COLO668 (cell line): Measurements from ENCODE around the gene GPR162.

Experiments
- DNase-seq: peaks from one replicate; lab custom pipeline; 2025; ENCODE audit not compliant: unreplicated experiment; lab: John Stamatoyannopoulos, UW

Gene GPR162

DNA sequence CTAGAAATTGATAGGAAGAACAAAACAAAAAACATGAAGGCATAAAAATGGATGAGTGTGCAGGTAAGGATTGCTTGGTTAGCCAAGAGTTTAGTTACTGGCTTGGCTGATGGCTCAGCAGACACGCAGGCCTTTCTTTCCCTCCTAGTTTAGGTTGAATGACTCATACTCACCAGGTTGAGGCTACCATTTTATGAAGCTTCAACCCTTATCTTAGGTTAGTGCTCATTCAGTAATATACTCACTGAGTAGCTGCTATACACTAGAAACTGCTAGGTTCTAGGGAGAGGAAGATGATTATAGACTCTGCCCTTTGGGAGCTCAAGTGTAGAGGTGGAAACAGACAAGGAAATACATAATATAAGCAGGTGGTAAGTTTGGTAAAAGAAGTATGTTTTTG, 12.6 kb downstream of the GPR162 start:
- DNase-seq = no peak

- DNase-seq = no peak
Observed at GRCh38 chr12:6834873-6835272, 13.3 kb downstream of the GPR162 start.

GRCh38 chr12:6836851-6837250, 15.2 kb downstream of the GPR162 start:
- DNase-seq = no peak

GRCh38 chr12:6837370-6838060, 15.9 kb downstream of the GPR162 start:
- no peak for DNase-seq

DNA sequence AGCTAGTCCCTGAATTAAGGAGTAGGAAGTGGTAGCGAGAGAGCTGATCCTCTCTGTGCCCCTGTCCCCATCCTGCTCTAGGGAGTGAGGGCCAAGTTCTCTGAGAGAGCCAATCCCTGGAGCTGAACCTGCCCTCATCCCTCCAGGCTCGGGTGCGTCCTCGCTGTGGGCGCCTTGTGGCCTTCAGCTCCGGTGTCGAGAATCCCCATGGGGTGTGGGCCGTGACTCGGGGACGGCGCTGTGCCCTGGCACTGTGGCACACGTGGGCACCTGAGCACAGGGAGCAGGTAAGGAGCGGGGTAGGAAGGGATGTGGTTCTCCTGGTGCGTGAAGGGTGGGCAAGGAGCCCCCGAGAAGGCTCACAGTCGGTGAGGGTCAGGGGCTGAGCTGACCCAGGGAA, 17.2 kb downstream of the GPR162 start:
- DNase-seq = no peak

DNA sequence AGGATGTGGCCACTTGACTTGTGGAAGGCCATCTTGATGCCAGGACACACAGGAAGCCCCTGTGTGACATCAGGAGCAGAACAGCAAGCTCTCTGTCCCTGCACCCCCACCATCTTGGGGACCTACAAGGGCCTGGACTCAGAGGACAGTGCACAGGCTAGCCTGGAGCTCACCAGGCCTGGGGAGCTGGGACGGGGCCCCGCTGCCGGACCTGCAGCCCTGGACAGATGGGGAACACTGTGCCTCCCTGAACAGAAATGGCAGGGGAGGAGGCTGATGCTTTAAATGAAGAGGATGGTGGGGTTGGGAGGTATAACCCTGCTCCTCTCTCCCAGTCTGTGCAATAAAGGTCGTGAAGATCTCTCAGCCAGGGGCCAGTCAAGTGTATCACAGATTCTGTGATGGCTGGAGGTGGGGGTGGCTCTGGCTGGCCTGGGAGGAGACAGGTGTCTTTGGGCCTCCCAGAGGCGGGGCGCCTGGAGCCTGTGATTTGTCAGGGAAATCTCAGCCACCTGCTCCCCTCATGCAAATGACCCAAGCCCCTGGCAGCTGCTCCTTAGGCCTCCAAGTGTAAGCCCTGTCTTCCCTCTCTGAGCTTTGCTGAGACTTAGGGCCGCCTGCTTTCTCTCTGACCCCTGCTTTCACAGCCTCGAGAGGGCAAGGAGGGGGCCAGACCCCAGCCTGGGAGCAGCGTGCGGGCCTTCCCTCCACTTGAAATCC, 18.0 kb downstream of the GPR162 start:
- peak; percentile 72 for DNase-seq

- DNase-seq = no peak
Observed at GRCh38 chr12:6840330-6840729, 18.7 kb downstream of the GPR162 start.

DNA sequence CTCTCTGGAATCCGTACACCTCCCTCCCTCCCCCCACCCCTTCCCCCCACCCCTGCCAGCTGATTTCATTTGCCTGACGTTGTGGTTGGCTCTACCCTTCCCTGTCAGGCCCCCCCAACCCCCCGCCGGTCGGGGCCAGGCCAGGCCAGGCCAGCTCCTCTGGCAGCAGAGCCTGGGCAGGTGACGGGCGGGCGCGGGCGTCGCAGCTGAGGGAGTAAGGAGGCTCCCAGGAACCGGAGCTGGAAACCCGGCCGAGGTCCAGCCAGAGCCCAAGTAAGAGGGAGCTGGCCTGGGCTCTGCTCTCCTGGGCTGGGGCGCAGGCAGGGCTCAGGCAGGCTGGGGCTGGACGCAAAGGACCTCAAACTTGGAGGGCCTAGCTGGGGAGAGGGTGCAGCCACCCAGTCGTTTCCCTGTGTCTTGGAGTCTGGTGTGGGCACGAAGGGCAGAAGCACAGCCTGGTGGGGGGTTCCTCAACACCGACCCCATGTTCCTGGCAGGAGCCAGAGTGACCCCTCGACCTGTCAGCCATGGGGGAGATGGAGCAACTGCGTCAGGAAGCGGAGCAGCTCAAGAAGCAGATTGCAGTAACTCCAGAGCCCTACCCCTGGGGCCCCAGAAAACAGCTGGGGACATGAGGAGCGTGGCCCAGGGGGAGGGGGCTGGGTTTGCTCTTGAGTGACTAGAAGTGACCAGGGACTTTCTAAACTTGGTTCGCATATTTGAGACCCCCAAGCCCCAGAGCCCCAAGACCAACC, 19.3 kb downstream of the GPR162 start, which contains the start of gene GNB3:
GNB3 (plus strand) TSS at position 165 of the 755 bp plus-strand sequence; CDS start at position 528, 363 bp downstream.
- DNase-seq = no peak

DNA sequence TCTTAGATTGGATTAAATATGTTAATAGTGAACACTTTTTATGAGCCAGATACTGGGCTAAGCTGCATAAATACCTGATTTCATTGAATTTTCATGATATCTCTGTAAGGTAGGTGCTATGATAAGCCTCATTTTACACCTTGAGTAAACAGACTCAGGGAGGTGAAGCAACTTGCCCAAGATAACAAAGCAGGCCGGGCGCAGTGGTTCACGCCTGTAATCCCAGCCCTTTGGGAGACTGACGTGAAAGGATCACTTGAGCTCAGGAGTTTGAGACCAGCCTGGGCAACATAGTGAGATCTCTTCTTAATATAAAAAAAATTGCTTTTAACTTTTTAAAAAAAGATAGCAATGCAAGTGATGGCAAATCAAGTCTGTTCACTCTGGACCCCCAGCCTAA, 20.5 kb downstream of the GPR162 start:
- no peak for DNase-seq

- peak; percentile 26 for DNase-seq
Observed at GRCh38 chr12:6843118-6843902, 21.7 kb downstream of the GPR162 start.

DNA sequence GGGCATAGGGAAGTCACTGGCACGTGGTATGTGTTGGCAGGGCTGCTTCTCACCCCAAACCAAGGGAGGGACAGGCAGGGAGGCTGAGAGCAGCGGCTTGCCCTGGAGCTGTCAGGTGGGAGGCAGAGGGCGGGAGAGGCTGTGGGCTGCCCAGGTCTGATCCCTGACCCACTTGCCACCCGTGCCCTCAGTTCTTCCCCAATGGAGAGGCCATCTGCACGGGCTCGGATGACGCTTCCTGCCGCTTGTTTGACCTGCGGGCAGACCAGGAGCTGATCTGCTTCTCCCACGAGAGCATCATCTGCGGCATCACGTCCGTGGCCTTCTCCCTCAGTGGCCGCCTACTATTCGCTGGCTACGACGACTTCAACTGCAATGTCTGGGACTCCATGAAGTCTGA, 23.8 kb downstream of the GPR162 start:
- no peak for DNase-seq

DNA sequence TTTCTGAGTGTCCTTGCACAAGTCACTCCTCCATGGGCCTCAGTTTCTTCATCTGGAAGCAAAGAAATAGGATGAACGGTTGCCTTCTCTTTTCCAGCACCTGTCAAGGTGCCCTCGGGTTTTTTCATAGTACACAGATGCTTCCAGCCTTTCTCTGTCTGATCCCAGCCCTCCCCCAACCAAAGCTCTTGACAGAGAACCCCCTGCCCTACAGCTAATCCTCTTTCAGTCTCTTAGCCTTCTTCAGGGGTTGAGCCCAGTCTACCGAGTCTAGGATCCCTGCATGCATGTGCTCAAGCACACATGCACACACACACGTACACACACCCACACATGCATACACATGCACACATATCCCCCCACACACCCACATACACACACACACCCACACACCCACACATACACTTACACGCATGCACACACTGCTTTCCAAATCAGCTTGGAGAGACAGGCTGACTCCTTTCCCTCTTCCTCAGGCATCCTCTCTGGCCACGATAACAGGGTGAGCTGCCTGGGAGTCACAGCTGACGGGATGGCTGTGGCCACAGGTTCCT, 24.8 kb downstream of the GPR162 start:
- no peak for DNase-seq

DNA sequence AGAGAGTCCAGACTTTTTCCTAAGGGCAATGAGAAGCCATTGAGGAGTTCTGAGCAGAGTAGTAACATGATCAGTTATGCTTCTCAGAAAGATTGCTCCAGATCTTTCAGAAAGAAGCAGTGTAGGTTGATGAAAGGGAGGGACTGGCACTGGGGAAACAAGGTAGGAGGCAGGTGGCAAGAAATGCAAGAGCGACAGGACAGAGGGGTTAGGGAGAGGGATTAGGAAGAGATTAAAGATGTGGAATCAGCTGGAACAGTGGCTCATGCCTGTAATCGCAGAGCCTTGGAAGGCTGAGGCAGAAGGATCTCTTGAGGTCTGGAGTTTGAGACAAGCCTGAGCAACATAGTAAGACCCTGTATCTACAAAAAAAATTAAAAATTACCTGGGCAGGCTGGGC, 26.1 kb downstream of the GPR162 start:
- no peak for DNase-seq

GRCh38 chr12:6849427-6849826, 27.8 kb downstream of the GPR162 start:
- DNase-seq = no peak

DNA sequence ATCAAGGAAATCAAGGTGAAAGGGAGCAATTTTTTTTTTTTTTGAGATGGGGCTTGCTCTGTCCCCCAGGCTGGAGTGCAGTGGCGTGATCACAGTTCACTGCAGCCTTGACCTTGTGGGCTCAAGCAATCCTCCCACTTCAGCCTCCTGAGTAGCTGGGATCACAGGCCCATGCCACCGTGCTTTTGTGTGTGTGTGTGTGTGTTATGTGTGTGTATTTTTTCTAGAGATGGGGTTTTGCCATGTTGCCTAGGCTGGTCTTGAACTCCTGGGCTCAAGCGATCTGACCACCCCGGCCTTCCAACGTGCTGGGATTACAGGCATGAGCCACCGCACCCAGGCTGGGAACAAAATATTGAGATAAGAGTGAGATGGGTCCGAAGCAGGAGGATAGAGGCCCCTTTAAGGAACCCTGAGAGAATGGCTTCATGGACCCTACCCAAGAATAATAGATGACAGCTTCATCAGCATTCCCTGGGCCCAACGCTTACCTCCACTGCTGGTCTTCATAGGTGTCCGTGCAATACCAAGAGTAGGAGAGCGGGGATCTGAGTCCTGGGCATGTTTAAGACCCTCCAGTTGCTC, 28.4 kb downstream of the GPR162 start:
- no peak for DNase-seq

- no peak for DNase-seq
Observed at GRCh38 chr12:6850796-6851152, 29.2 kb downstream of the GPR162 start.

- DNase-seq = peak; percentile 91
Observed at GRCh38 chr12:6851153-6851920, 29.7 kb downstream of the GPR162 start, which contains the start of gene CDCA3. TSS of gene CDCA3 (minus strand) at chr12:6851286. CDS start at chr12:6850952, 334 bp downstream.

DNA sequence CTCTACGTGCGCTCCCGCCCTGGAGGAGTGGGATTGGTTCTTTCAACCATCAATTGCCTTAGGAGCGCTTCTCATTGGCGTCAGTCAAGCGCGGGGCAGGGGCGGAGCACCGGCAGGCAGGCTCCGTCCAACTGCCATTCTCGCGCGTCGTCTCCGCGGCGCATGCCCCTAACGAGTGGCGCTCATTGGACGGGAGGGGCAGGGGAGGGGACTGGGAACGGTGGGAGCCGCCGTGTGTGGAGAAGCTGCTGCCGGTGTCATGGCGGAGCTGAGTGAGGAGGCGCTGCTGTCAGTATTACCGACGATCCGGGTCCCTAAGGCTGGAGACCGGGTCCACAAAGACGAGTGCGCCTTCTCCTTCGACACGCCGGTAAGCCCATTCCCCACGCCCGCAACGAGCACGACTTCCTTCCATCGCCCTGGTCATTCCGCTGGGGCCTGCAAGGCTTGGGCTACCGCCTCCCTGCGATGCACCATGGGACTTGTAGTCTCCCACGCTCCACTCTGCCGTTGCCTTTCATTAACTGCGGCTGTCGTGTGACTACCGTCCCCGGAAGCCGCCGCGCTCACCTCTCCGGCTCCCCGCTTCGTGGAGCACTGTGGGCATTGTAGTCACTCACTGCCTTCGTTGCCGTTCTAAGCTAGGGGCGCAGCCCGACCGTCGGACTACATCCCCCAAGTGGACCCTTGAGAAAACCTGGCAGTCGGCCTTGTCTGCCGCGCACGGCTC, 30.5 kb downstream of the GPR162 start, which contains the start of gene USP5:
USP5 (plus strand) TSS at position 230 of the 730 bp plus-strand sequence; CDS start at position 260, 30 bp downstream.
- peak; percentile 96 for DNase-seq
